Measurements from ENCODE around the gene SLC17A5. TPM values are rescaled to one million over a fixed set of nuclear protein-coding genes. Genes with fewer than 3 reads are reported as not detected.
"Not testable (repeated sequence)": the region's sequence is repeated elsewhere in the genome, so short reads cannot be mapped to it uniquely, and the experiment has no call there.

Gene SLC17A5
- polyA plus RNA-seq, 3 donors = 18.9 to 20.6 (median 20.2) TPM

- DNase-seq (ENCODE audit: extremely low read depth in 1 of 11, low read depth in 9 of 11, low spot score in 4 of 11) = peak in 9 of 11 donors; percentile 39 to 68 (median 56)
Observed at GRCh38 chr6:73580247-73581149, 73.3 kb downstream of the SLC17A5 start.

- DNase-seq (ENCODE audit: extremely low read depth in 1 of 11, low read depth in 9 of 11, low spot score in 4 of 11) = peak in 3 of 11 donors; percentile 23 to 46 (median 31)
Observed at GRCh38 chr6:73579851-73580246, 73.9 kb downstream of the SLC17A5 start.

- no peak for DNase-seq (ENCODE audit: extremely low read depth in 1 of 11, low read depth in 9 of 11, low spot score in 4 of 11)
Observed at GRCh38 chr6:73579389-73579788, 74.4 kb downstream of the SLC17A5 start.

GRCh38 chr6:73577676-73578075 lies 76.1 kb downstream of the SLC17A5 start:
- DNase-seq (ENCODE audit: extremely low read depth in 1 of 11, low read depth in 9 of 11, low spot score in 4 of 11) = no peak

- DNase-seq (ENCODE audit: extremely low read depth in 1 of 11, low read depth in 9 of 11, low spot score in 4 of 11) = not testable (repeated sequence)
Observed at GRCh38 chr6:73572531-73572930, 81.3 kb downstream of the SLC17A5 start.

GRCh38 chr6:73571218-73572181 lies 82.3 kb downstream of the SLC17A5 start:
- DNase-seq (ENCODE audit: extremely low read depth in 1 of 11, low read depth in 9 of 11, low spot score in 4 of 11) = not testable (repeated sequence)

- no peak for DNase-seq (ENCODE audit: extremely low read depth in 1 of 11, low read depth in 9 of 11, low spot score in 4 of 11)
Observed at GRCh38 chr6:73569121-73569520, 84.7 kb downstream of the SLC17A5 start.

GRCh38 chr6:73566954-73567591 lies 86.7 kb downstream of the SLC17A5 start:
- DNase-seq (ENCODE audit: extremely low read depth in 1 of 11, low read depth in 9 of 11, low spot score in 4 of 11) = no peak

- DNase-seq (ENCODE audit: extremely low read depth in 1 of 11, low read depth in 9 of 11, low spot score in 4 of 11) = not testable (repeated sequence)
Observed at GRCh38 chr6:73566486-73566871, 87.3 kb downstream of the SLC17A5 start.

- no peak for DNase-seq (ENCODE audit: extremely low read depth in 1 of 11, low read depth in 9 of 11, low spot score in 4 of 11)
Observed at GRCh38 chr6:73565767-73566485, 87.9 kb downstream of the SLC17A5 start.

- no peak for DNase-seq (ENCODE audit: extremely low read depth in 1 of 11, low read depth in 9 of 11, low spot score in 4 of 11)
Observed at GRCh38 chr6:73564578-73565345, 89.0 kb downstream of the SLC17A5 start.

GRCh38 chr6:73562558-73562957 lies 91.2 kb downstream of the SLC17A5 start:
- no peak for DNase-seq (ENCODE audit: extremely low read depth in 1 of 11, low read depth in 9 of 11, low spot score in 4 of 11)

- DNase-seq (ENCODE audit: extremely low read depth in 1 of 11, low read depth in 9 of 11, low spot score in 4 of 11) = no peak
Observed at GRCh38 chr6:73560853-73561407, 92.9 kb downstream of the SLC17A5 start.

GRCh38 chr6:73560182-73560732 lies 93.5 kb downstream of the SLC17A5 start:
- no peak for DNase-seq (ENCODE audit: extremely low read depth in 1 of 11, low read depth in 9 of 11, low spot score in 4 of 11)

- DNase-seq (ENCODE audit: extremely low read depth in 1 of 11, low read depth in 9 of 11, low spot score in 4 of 11) = not testable (repeated sequence)
Observed at GRCh38 chr6:73559399-73559794, 94.4 kb downstream of the SLC17A5 start.

- DNase-seq (ENCODE audit: extremely low read depth in 1 of 11, low read depth in 9 of 11, low spot score in 4 of 11) = no peak
Observed at GRCh38 chr6:73558624-73559398, 95.0 kb downstream of the SLC17A5 start.

GRCh38 chr6:73556836-73557235 lies 97.0 kb downstream of the SLC17A5 start:
- no peak for DNase-seq (ENCODE audit: extremely low read depth in 1 of 11, low read depth in 9 of 11, low spot score in 4 of 11)
